Upper lobe of left lung (tissue), 6 donors: ENCODE data around the gene OSTF1. TPM values are rescaled to one million over a fixed set of nuclear protein-coding genes. Genes with fewer than 3 reads are reported as not detected.

Source experiments
- ATAC-seq, 2 donors: fragments of 200-7000 bp; cut with Tn5 transposase; one replicate each; pipeline ENCODE4 v1.9.1; 2022; ENCODE audit warnings: mild to moderate bottlenecking in 2 of 2, moderate library complexity in 2 of 2; ENCODE audit not compliant: low FRiP score in 2 of 2
- DNase-seq, 2 donors: peaks; one replicate each; pipeline ENCODE4 v3.0.0-alpha.2; 2019 to 2020
- H3K27ac ChIP-seq, 4 donors: fragments of 200-600 bp; sonication (generic); one replicate each; pipeline ENCODE4 v1.5.1; 2016 to 2019
- H3K27me3 ChIP-seq, 4 donors: fragments of 200-600 bp; sonication (generic); one replicate each; pipeline ENCODE4 v1.5.1; 2017 to 2019
- H3K36me3 ChIP-seq, 4 donors: fragments of 200-600 bp; sonication (generic); one replicate each; pipeline ENCODE4 v1.5.1; 2016 to 2019
- H3K4me1 ChIP-seq, 4 donors: fragments of 200-600 bp; sonication (generic); one replicate each; pipeline ENCODE4 v1.5.1; 2018 to 2019
- H3K4me3 ChIP-seq, 4 donors: fragments of 200-600 bp; sonication (generic); one replicate each; pipeline ENCODE4 v1.5.1; 2017 to 2019; ENCODE audit warnings: mild to moderate bottlenecking in 2 of 4, moderate library complexity in 1 of 4
- H3K9me3 ChIP-seq, 4 donors: fragments of 200-600 bp; sonication (generic); one replicate each; pipeline ENCODE4 v1.5.1; 2018 to 2019
- CTCF ChIP-seq, 6 experiments: fragments of 450-650 bp in 4 of 6; fragments of 200-600 bp in 2 of 6; sonication (generic) in 2 of 6; IDR thresholded peaks; one replicate each; pipeline ENCODE4 v1.5.1; 2016 to 2019; ENCODE audit warnings: antibody characterized with exemption in 6 of 6
- EP300 ChIP-seq, 4 donors: sonication (generic); formaldehyde crosslinking; IDR thresholded peaks; one replicate each; pipeline ENCODE4 v1.5.1; 2017; ENCODE audit warnings: antibody characterized with exemption in 4 of 4, control low read depth in 2 of 4
- POLR2A ChIP-seq, 4 donors: fragments of 450-650 bp; IDR thresholded peaks; one replicate each; pipeline ENCODE4 v1.5.1; 2016 to 2017; ENCODE audit warnings: antibody characterized with exemption in 4 of 4, mild to moderate bottlenecking in 2 of 4
- POLR2AphosphoS5 ChIP-seq, 2 donors: sonication (generic); formaldehyde crosslinking; IDR thresholded peaks; one replicate each; pipeline ENCODE4 v1.5.1; 2017; ENCODE audit warnings: antibody characterized with exemption in 2 of 2
- WGBS, 2 donors: methylation state at CpG; one replicate each; pipeline ENCODE4 v1.1.5; 2017 to 2018; 5-methylcytosine and 5-hydroxymethylcytosine counted together
- total RNA-seq, 6 donors: library from RNA; depleted of rRNA in 4 of 6; stranded (reverse); fragments of >200 nt in 4 of 6; gene quantifications; one replicate each; pipeline versions ENCODE4 v1.1.0 to v1.2.1, GENCODE V29; 2016 to 2021
- donor health status: DM: no; HTN: no; CAD: no; lungs with moderate emphysema.
- donor health status: DM: no; HTN: yes; CAD: no; lungs with severe emphysema.

The OSTF1 gene
- total RNA-seq, 6 donors from 2014 or later: 17.8 to 84.9 (median 48.9) TPM

- DNase-seq: peak in 1 of 2 donors; percentile 85
- H3K9me3 ChIP-seq: no peaks in the 10 kb centered on the region
- 35 to 64% methylated on average over 12 of the region's 12 CpGs for WGBS, 2 donors
Measured at GRCh38 chr9:75083188-75083970, 4.9 kb upstream of the OSTF1 start.

DNA sequence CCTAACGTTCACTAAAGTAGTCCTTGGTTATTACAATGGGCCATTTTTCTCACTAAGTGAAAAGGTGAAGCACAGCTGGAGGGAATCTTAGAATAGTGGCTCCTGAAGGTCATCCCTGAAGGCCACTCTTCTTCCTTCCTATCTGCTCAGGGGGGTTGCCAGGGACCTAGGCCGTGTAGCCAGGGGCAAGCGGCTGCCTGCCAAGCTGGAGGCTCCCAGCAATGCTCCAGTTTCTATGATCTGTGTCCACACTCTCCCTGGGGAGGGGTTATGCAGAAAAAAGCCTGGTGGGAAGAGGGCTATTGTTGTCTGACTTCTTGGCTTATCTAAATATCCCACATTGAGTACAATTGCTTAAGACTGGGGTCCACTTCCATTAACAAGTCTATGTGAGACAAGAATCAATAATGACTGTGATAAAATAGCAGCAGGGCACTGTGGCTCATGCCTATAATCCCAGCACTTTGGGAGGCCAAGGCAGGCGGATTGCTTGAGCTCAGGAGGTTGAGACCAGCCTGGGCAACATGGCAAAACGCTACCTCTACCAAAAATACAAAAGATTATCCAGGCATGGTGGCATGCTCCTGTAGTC lies 4.1 kb upstream of the OSTF1 start:
- WGBS, 2 donors: 69 to 73% methylated on average over 5 of the region's 5 CpGs

More at GRCh38 chr9:75083188-75083970, 4.9 kb upstream of the OSTF1 start:
- Histone ChIP-seq H3K4me1 (peaks cover 29 to 45% (median 33%) of the 10 kb centered on the region in 4 donors), H3K27me3 (no peaks in the 10 kb centered on the region), H3K36me3 (peaks cover 0 to 20% (median 5%) of the 10 kb centered on the region in 4 donors), H3K4me3 (no peak overlapping the region), H3K27ac (peak overlapping the region; percentile 47 to 78 (median 48))
- peak in 1 of 2 donors; percentile 50 for TF ChIP-seq POLR2AphosphoS5 (IDR thresholded peaks at IDR 0.05)
- no peak for TF ChIP-seq EP300 (IDR thresholded peaks at IDR 0.05)
- TF ChIP-seq CTCF (IDR thresholded peaks at IDR 0.05): peak in 2 of 6 experiments; percentile 13 to 27
- no peak for TF ChIP-seq POLR2A (IDR thresholded peaks at IDR 0.05)
- ATAC-seq: peak in 1 of 2 donors; percentile 52

DNA sequence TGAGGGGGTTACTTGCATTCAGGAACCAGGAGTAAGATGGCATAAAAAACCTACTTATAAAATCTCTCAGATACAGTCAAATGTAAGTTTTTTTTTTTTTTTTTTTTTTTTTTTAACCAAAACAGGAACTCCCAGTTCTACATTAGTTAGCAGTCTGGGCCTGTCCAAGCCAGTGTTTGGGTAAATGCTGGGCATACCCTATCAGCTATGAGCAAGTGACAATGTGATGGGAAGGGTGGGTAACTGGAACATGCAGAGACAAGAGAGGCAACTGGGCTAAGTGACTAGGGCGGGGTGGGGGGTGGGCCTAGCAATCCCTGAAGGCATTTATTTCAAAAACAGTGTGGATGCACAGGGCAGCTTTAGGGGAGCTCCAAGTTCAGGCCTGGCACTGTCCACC lies 2.7 kb upstream of the OSTF1 start:
- Histone ChIP-seq H3K27ac (peak overlapping the region; percentile 93 to 99 (median 98)), H3K27me3 (no peaks in the 10 kb centered on the region), H3K4me3 (peak overlapping the region in 1 of 4 donors; percentile 78), H3K9me3 (no peaks in the 10 kb centered on the region), H3K4me1 (peaks cover 39 to 57% (median 45%) of the 10 kb centered on the region in 4 donors), H3K36me3 (peaks cover 0 to 5% (median under 1%) of the 10 kb centered on the region in 4 donors)
- DNase-seq (no peak), ATAC-seq (no peak)
- no peak for TF ChIP-seq CTCF (IDR thresholded peaks at IDR 0.05)
- no peak for TF ChIP-seq EP300 (IDR thresholded peaks at IDR 0.05)
- TF ChIP-seq POLR2A (IDR thresholded peaks at IDR 0.05): no peak
- no peak for TF ChIP-seq POLR2AphosphoS5 (IDR thresholded peaks at IDR 0.05)
- 85 to 87% methylated on average over 1 of the region's 1 CpG for WGBS, 2 donors

More for the DNA sequence above, 4.1 kb upstream of the OSTF1 start:
- Histone ChIP-seq H3K27me3 (no peaks in the 10 kb centered on the region), H3K4me3 (no peak overlapping the region), H3K27ac (peak overlapping the region; percentile 47 to 78 (median 48)), H3K36me3 (peaks cover 0 to 20% (median 5%) of the 10 kb centered on the region in 4 donors), H3K4me1 (peaks cover 29 to 45% (median 33%) of the 10 kb centered on the region in 4 donors), H3K9me3 (no peaks in the 10 kb centered on the region)
- DNase-seq (peak in 1 of 2 donors; percentile 17), ATAC-seq (no peak)
- TF ChIP-seq EP300 (IDR thresholded peaks at IDR 0.05) (no peak), POLR2AphosphoS5 (IDR thresholded peaks at IDR 0.05) (no peak), POLR2A (IDR thresholded peaks at IDR 0.05) (no peak), CTCF (IDR thresholded peaks at IDR 0.05) (no peak)

DNA sequence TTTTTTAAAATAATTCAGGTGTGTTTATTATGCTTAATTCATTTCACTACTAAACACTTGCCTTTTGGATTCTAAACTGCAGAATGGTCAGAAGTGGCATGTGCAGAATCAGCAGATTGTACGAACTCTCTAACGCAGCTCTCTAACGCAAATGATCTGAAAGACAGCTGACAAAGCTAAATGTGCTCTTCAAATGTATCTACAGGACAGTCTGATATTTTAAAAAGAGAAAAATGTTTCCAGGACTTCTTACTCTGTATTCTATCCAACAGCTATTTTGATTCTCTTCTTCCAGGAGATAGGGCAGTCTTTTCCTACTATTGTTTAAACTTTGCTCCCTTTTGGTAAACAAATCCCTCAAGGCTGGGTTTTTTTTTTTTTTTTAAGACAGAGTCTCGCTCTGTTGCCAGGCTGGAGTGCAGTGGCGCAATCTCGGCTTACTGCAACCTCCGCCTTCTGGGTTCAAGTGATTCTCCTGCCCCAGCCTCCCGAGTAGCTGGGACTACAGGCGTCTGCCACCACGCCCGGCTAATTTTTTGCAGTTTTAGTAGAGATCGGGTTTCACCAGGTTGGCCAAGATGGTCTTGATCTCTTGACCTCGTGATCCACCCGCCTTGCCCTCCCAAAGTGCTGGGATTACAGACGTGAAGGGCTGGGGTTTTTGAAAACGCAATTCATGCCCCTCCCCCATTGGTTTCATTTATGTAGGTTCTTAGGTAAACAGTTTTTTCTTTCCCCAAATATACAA lies 1.6 kb upstream of the OSTF1 start:
- H3K4me3 ChIP-seq: peak overlapping the region; percentile 59 to 88 (median 70)
- peak; percentile 10 to 40 for DNase-seq
- peaks cover 47 to 66% (median 52%) of the 10 kb centered on the region in 4 donors for H3K4me1 ChIP-seq

More for the DNA sequence above, 1.6 kb upstream of the OSTF1 start:
- Histone ChIP-seq H3K9me3 (no peaks in the 10 kb centered on the region), H3K27me3 (no peaks in the 10 kb centered on the region), H3K27ac (peak overlapping the region; percentile 93 to 99 (median 98)), H3K36me3 (no peaks in the 10 kb centered on the region)
- no peak for TF ChIP-seq POLR2A (IDR thresholded peaks at IDR 0.05)
- no peak for TF ChIP-seq POLR2AphosphoS5 (IDR thresholded peaks at IDR 0.05)
- no peak for TF ChIP-seq CTCF (IDR thresholded peaks at IDR 0.05)
- no peak for TF ChIP-seq EP300 (IDR thresholded peaks at IDR 0.05)
- WGBS, 2 donors: 17 to 20% methylated on average over 15 of the region's 16 CpGs
- no peak for ATAC-seq
